Mesothelial cell of epicardium (in vitro differentiated cells): ENCODE measurements around the gene MSMB. TPM values are rescaled to one million over a fixed set of nuclear protein-coding genes. Genes with fewer than 3 reads are reported as not detected.
"Not testable (repeated sequence)": the region's sequence is repeated elsewhere in the genome, so short reads cannot be mapped to it uniquely, and the experiment has no call there.

Experiments
- DNase-seq, 2 experiments: peaks; one replicate each; pipeline ENCODE4 v3.0.0; 2021; ENCODE audit warnings: low spot score in 2 of 2; ENCODE audit not compliant: unreplicated experiment in 2 of 2
- H3K27ac Mint-ChIP-seq: 2 replicates; pipeline ENCODE4 v1.8.0; 2021; ENCODE audit warnings: mixed read lengths
- H3K27me3 Mint-ChIP-seq: 2 replicates; pipeline ENCODE4 v1.8.0; 2021; ENCODE audit warnings: low read depth, mixed read lengths
- H3K36me3 Mint-ChIP-seq: 2 replicates; pipeline ENCODE4 v1.8.0; 2021; ENCODE audit warnings: mixed read lengths
- H3K4me1 Mint-ChIP-seq: 2 replicates; pipeline ENCODE4 v1.8.0; 2021; ENCODE audit warnings: mixed read lengths
- H3K4me3 Mint-ChIP-seq: 2 replicates; pipeline ENCODE4 v1.8.0; 2021; ENCODE audit warnings: mild to moderate bottlenecking, moderate library complexity, mixed read lengths
- H3K9me3 Mint-ChIP-seq: 2 replicates; pipeline ENCODE4 v1.8.0; 2021; ENCODE audit warnings: mixed read lengths
- CTCF ChIP-seq: fragments of 200-600 bp; sonication (generic); IDR thresholded peaks from one replicate; pipeline ENCODE4 v1.5.0; 2021; ENCODE audit warnings: antibody characterized with exemption; ENCODE audit not compliant: unreplicated experiment
- total RNA-seq: library from RNA; stranded (reverse); gene quantifications from 3 replicates; pipeline ENCODE4 v1.2.1, GENCODE V29; 2021

The MSMB gene
- total RNA-seq, 1 donor from 2014 or later: not detected

- TF ChIP-seq CTCF: no peak
- no peak overlapping the region for H3K27ac Mint-ChIP-seq
- no peak for DNase-seq
- no peaks in the 10 kb centered on the region for H3K27me3 Mint-ChIP-seq
- no peak overlapping the region for H3K4me3 Mint-ChIP-seq
- H3K36me3 Mint-ChIP-seq: peaks cover 48% of the 10 kb centered on the region
- H3K4me1 Mint-ChIP-seq: no peaks in the 10 kb centered on the region
- H3K9me3 Mint-ChIP-seq: peaks cover 11% of the 10 kb centered on the region
These were observed 47.9 kb downstream of the MSMB start for GRCh38 chr10:45997994-45998763.

- Mint-ChIP-seq H3K4me1 (no peaks in the 10 kb centered on the region), H3K27me3 (no peaks in the 10 kb centered on the region), H3K4me3 (no peak overlapping the region), H3K27ac (no peak overlapping the region), H3K36me3 (peaks cover 51% of the 10 kb centered on the region), H3K9me3 (peaks cover 11% of the 10 kb centered on the region)
- no peak for DNase-seq
- TF ChIP-seq CTCF: no peak
These were observed 48.5 kb downstream of the MSMB start for GRCh38 chr10:45997557-45997956.

- H3K4me1 Mint-ChIP-seq, DNase-seq, H3K27me3 Mint-ChIP-seq, H3K27ac Mint-ChIP-seq, H3K36me3 Mint-ChIP-seq, H3K4me3 Mint-ChIP-seq, H3K9me3 Mint-ChIP-seq: not testable (repeated sequence)
These were observed 60.5 kb downstream of the MSMB start for GRCh38 chr10:45985590-45985989.

- H3K27ac Mint-ChIP-seq, DNase-seq, H3K4me1 Mint-ChIP-seq, H3K27me3 Mint-ChIP-seq, H3K36me3 Mint-ChIP-seq, H3K4me3 Mint-ChIP-seq, H3K9me3 Mint-ChIP-seq: not testable (repeated sequence)
These were observed 61.6 kb downstream of the MSMB start for GRCh38 chr10:45984473-45984872.

GRCh38 chr10:45983538-45984186 lies 62.4 kb downstream of the MSMB start:
- not testable (repeated sequence) for H3K27ac Mint-ChIP-seq, H3K9me3 Mint-ChIP-seq, H3K4me3 Mint-ChIP-seq, DNase-seq, H3K27me3 Mint-ChIP-seq, H3K4me1 Mint-ChIP-seq
- peaks cover 11% of the 10 kb centered on the region for H3K36me3 Mint-ChIP-seq

Other genes starting within 250 kb of the MSMB start
- 38.1 to 43.8 TPM (median 40.7 TPM) in 3 replicates for gene AGAP4, start 198.8 kb downstream of the MSMB start, total RNA-seq
- 52.0 to 59.1 TPM (median 55.4 TPM) in 3 replicates for gene TIMM23, start 73.8 kb downstream of the MSMB start, total RNA-seq
- gene NCOA4, start 15.6 kb downstream of the MSMB start, total RNA-seq: 72.3 to 74.1 TPM (median 72.6 TPM) in 3 replicates
- gene ANTXRL, start 240.7 kb upstream of the MSMB start, total RNA-seq: not detected in 3 replicates